Left ventricle myocardium inferior (tissue), 1 donor: ENCODE data around the gene FITM1. TPM values are rescaled to one million over a fixed set of nuclear protein-coding genes. Genes with fewer than 3 reads are reported as not detected.

Source experiments
- DNase-seq: peaks from one replicate; pipeline ENCODE4 v3.0.0-alpha.2; 2020
- H3K27ac ChIP-seq: fragments of 200-600 bp; replicated peaks from 2 replicates; pipeline ENCODE4 v1.8.0; 2021
- H3K27me3 ChIP-seq: fragments of 200-600 bp; 2 replicates; pipeline ENCODE4 v1.8.0; 2021; ENCODE audit warnings: low read depth
- H3K36me3 ChIP-seq: fragments of 200-600 bp; 2 replicates; pipeline ENCODE4 v1.8.0; 2021
- H3K4me1 ChIP-seq: fragments of 200-600 bp; 2 replicates; pipeline ENCODE4 v1.8.0; 2021
- H3K4me3 ChIP-seq: fragments of 200-600 bp; 2 replicates; pipeline ENCODE4 v1.8.0; 2021; ENCODE audit warnings: mild to moderate bottlenecking, moderate library complexity
- H3K9me3 ChIP-seq: fragments of 200-600 bp; replicated peaks from 2 replicates; pipeline ENCODE4 v1.8.0; 2021
- intact Hi-C: fragments of 100-400 bp; cut with micrococcal nuclease; formaldehyde crosslinking; loops from one replicate; pipeline ENCODE4 v1.11.0; 2022
- total RNA-seq: library from RNA; stranded (reverse); fragmentation: NEBNext Ultra II Directional; extraction: Animal tissue kit (Norgen Biotek cat#: 25700); gene quantifications from one replicate; pipeline ENCODE4 v1.2.1, GENCODE V29; 2021
- TF ChIP-seq, protein P1 (sequence below): fragments of 200-600 bp; IDR thresholded peaks from 2 replicates; pipeline ENCODE4 v1.8.0; 2021; ENCODE audit warnings: antibody characterized with exemption, mild to moderate bottlenecking, borderline replicate concordance
- donor health status: DM: no; HTN: yes; CAD: no; lungs with severe emphysema.

Gene FITM1
- total RNA-seq, 1 donor from 2014 or later = 148 TPM

DNA sequence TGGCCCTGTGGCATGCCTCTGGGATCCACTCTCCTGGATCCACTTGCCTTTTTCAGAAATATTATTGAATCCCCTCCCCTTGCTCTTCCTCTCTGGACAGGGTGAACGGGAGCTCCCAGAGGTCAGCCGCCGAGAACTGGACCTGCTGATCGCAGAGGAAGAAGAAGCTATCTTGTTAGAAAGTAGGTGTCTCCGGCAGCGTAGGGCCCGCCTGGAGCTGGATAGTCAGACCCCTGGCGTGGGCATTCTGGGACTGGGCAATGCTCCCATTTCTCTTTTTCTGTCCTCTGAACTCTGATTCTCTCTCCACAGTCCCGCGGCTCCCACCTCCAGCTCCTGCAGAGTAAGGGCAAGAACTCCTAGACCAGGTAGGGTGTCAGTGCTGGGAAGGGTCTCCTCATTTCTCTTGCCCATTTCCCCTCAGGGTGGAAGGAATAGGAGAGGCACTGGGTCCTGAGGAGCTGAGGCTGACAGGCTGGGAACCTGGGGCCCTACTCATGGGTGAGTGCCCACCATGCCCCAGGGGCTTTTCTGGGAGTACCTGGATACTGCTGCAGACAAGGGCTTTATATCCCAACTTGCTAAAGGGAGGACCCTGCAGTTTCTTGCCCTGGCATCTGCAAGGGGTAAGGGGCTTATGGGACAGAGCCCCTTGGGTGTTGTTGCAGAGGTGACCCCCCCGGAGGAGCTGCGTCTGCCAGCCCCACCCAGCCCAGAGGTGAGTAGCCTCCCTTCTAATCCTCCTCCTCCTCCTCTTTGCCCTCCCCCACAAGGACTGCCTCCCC is 46.8 kb downstream of the FITM1 start:
- TF ChIP-seq, protein P1, sequence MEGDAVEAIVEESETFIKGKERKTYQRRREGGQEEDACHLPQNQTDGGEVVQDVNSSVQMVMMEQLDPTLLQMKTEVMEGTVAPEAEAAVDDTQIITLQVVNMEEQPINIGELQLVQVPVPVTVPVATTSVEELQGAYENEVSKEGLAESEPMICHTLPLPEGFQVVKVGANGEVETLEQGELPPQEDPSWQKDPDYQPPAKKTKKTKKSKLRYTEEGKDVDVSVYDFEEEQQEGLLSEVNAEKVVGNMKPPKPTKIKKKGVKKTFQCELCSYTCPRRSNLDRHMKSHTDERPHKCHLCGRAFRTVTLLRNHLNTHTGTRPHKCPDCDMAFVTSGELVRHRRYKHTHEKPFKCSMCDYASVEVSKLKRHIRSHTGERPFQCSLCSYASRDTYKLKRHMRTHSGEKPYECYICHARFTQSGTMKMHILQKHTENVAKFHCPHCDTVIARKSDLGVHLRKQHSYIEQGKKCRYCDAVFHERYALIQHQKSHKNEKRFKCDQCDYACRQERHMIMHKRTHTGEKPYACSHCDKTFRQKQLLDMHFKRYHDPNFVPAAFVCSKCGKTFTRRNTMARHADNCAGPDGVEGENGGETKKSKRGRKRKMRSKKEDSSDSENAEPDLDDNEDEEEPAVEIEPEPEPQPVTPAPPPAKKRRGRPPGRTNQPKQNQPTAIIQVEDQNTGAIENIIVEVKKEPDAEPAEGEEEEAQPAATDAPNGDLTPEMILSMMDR = no peak
- Histone ChIP-seq H3K4me1 (peaks cover 19% of the 10 kb centered on the region), H3K36me3 (peaks cover 51% of the 10 kb centered on the region), H3K9me3 (no peaks in the 10 kb centered on the region), H3K4me3 (no peak overlapping the region), H3K27me3 (no peaks in the 10 kb centered on the region), H3K27ac (no peak overlapping the region)
- intact Hi-C loops = no loop called here
- DNase-seq = no peak

DNA sequence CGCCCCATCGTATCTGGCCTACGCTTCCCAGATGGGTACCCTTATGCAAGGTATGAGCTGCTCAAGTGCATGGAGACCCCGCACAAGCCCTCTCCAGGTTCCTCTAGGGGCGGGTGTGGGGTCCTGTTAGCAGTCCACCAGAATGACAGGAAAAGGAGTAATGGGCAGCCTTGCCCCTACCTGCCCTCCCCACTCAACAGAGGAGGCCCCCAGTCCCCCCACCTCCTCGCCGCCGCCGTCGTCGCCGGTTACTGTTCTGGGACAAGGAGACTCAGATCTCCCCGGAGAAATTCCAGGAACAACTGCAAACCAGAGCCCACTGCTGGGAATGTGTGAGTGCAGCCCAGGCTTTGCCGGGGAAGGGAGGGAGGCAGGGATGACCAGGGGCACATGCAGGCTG is 47.4 kb downstream of the FITM1 start:
- no peak for DNase-seq
- no peaks in the 10 kb centered on the region for H3K27me3 ChIP-seq
- no peak overlapping the region for H3K4me3 ChIP-seq
- no peaks in the 10 kb centered on the region for H3K9me3 ChIP-seq
- peaks cover 17% of the 10 kb centered on the region for H3K4me1 ChIP-seq
- H3K27ac ChIP-seq = no peak overlapping the region
- intact Hi-C loops = no loop called here
- TF ChIP-seq, protein P1 = no peak
- peaks cover 57% of the 10 kb centered on the region for H3K36me3 ChIP-seq

DNA sequence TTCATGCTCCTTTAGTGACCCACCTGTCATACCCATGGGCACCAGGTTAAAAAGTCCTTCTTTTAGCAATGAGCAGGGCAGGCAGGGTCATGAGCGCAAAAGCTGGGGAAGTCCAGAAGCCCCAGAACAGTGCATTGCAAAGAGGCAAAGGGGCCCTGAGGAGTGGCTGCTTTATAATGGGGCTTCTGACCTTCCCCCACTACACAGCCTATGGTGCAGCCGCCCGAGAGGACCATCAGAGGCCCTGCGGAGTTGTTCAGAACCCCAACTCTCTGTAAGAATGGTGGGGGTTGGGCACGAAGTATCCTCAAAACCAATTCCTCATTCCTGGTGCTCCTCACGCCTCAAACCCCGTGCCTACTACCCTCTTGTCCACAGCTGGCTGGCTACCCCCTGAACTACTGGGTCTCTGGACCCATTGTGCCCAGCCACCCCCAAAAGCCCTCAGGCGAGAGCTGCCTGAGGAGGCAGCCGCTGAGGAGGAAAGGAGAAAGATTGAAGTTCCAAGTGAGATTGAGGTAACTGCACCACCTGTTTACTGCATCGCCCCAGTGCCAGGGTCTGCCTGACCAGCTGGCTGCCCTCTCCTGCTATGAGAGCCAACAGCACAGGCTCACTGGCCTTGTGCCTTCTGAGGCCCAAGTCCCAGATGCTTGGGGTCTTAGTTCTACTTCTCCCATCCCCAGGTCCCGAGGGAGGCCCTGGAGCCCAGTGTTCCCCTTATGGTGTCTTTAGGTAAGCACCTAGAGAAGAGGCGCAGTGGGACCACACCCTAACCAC is 48.1 kb downstream of the FITM1 start:
- intact Hi-C loops = no loop called here
- Histone ChIP-seq H3K4me1 (peaks cover 17% of the 10 kb centered on the region), H3K9me3 (no peaks in the 10 kb centered on the region), H3K4me3 (no peak overlapping the region), H3K27me3 (no peaks in the 10 kb centered on the region), H3K27ac (no peak overlapping the region), H3K36me3 (peaks cover 61% of the 10 kb centered on the region)
- TF ChIP-seq, protein P1 = no peak
- DNase-seq = no peak

DNA sequence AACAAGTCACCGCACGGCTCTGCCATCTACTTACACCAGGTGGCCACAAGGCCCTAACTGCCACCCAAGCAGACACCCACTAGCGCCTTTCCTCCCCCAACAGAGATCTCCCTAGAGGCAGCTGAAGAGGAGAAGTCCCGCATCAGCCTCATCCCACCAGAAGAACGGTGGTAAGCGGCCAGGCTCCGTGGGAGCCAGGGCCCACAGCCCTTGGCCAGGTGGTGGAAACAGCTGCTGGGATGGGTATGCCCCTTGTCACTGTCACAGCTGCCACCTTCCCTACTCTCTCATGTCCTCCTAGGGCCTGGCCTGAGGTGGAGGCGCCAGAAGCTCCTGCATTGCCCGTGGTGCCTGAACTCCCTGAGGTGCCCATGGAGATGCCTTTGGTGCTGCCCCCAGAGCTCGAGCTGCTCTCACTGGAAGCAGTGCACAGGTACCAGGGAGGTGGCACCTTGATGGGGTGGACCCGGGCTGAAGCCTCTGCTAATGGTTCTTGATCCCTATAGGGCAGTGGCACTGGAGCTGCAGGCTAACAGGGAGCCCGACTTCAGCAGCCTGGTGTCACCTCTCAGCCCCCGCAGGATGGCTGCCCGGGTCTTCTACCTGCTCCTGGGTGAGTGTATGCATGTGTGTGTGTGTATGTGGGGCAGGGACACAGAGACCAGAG is 49.0 kb downstream of the FITM1 start:
- intact Hi-C loops = no loop called here
- H3K4me3 ChIP-seq = no peak overlapping the region
- H3K4me1 ChIP-seq = peaks cover 17% of the 10 kb centered on the region
- TF ChIP-seq, protein P1 = no peak
- H3K27ac ChIP-seq = peak overlapping the region; percentile 57
- DNase-seq = no peak
- H3K27me3 ChIP-seq = no peaks in the 10 kb centered on the region
- H3K9me3 ChIP-seq = no peaks in the 10 kb centered on the region
- peaks cover 70% of the 10 kb centered on the region for H3K36me3 ChIP-seq

DNA sequence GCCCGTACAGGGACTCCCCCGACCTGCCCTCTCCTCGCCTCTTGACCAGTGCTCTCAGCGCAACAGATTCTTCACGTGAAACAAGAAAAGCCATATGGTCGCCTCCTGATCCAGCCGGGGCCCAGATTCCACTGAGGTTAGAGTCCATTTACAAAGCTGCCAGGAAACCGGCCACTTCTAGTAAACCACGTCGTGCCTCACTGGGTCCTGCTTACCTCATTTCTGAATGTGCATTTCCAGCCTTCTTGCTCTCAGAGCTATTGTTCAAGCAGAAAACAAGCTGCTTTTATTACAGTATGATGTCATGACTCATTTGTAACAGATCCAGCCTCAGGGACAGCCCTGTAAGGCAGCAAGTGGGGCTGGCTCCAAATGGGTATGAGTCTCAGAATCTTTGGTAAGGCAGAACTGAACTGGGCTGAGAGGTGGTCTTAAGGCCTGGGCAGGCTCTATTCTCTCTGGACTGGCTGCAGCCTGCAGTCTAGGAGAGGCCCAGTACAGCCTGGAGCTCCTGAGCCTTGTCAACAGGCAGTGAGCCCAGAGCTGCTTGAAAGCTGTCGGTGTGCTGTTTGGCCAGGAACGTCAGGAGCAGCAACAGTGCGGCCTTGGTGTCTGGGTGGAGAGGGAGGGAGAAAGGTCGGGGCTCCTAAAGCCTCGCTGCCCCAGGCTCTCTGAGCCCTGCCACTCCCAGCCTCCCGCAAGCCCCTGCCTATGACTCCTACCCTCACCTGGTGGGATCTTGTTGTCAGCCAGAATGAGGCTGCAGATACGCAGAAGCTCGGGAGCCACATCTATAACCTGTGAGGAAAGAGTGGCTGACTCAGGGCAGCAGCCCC is 49.7 kb downstream of the FITM1 start:
- peaks cover 17% of the 10 kb centered on the region for H3K4me1 ChIP-seq
- H3K9me3 ChIP-seq = no peaks in the 10 kb centered on the region
- peak overlapping the region; percentile 57 for H3K27ac ChIP-seq
- TF ChIP-seq, protein P1 = no peak
- DNase-seq = no peak
- H3K4me3 ChIP-seq = no peak overlapping the region
- intact Hi-C loops = no loop called here
- no peaks in the 10 kb centered on the region for H3K27me3 ChIP-seq
- peaks cover 77% of the 10 kb centered on the region for H3K36me3 ChIP-seq
